Colonic mucosa (tissue), 4 donors: Measurements from ENCODE around the gene EXD2. TPM values are rescaled to one million over a fixed set of nuclear protein-coding genes. Genes with fewer than 3 reads are reported as not detected.

Experiments
- DNase-seq: peaks from one replicate; pipeline ENCODE4 v3.0.0-alpha.2; 2020
- H3K27ac ChIP-seq: fragments of 200-600 bp; one replicate; pipeline ENCODE4 v1.8.0; 2021
- H3K27me3 ChIP-seq: fragments of 200-600 bp; one replicate; pipeline ENCODE4 v1.8.0; 2021
- H3K36me3 ChIP-seq: fragments of 200-600 bp; one replicate; pipeline ENCODE4 v1.8.0; 2021
- H3K4me1 ChIP-seq: fragments of 200-600 bp; one replicate; pipeline ENCODE4 v1.8.0; 2021; ENCODE audit warnings: mild to moderate bottlenecking
- H3K4me3 ChIP-seq: fragments of 200-600 bp; one replicate; pipeline ENCODE4 v1.8.0; 2021
- H3K9ac ChIP-seq, 2 donors: one replicate each; pipeline ENCODE4 v1.7.0; 2013; ENCODE audit warnings: control low read depth in 2 of 2, low read depth in 2 of 2, low read length in 2 of 2
- H3K9me3 ChIP-seq: fragments of 200-600 bp; one replicate; pipeline ENCODE4 v1.8.0; 2021
- intact Hi-C: fragments of 100-400 bp; cut with DNase I; formaldehyde crosslinking; loops from one replicate; pipeline ENCODE4 v1.14.1; 2022
- total RNA-seq, 2 donors: library from RNA; stranded (reverse); fragmentation: NEBNext Ultra II Directional in 1 of 2; extraction: Animal tissue kit (Norgen Biotek cat#: 25700) in 1 of 2; gene quantifications; one replicate each; pipeline ENCODE4 v1.2.1, GENCODE V29; 2021
- TF ChIP-seq, protein P1 (sequence below): fragments of 200-600 bp; IDR thresholded peaks from one replicate; pipeline ENCODE4 v1.8.0; 2022; ENCODE audit warnings: antibody characterized with exemption, mild to moderate bottlenecking
- donor health status: healthy.
- donor health status: DM: no; HTN: no; CAD: no.
- donor health status: DM: no; HTN: no; CAD: no.

EXD2 gene
- total RNA-seq = 10 to 100 TPM; 21.9 to 24.2 TPM

GRCh38 chr14:69191340-69192111 is at the start of gene EXD2:
Gene EXD2, plus strand, starts transcription at chr14:69191498. Its CDS starts 17,973 bp downstream, at chr14:69209471.
- H3K27me3 ChIP-seq = no peaks in the 10 kb centered on the region
- H3K27ac ChIP-seq = peak within 1 kb of the TSS; percentile 82
- intact Hi-C loops = no loop called here
- peak; percentile 91 for DNase-seq
- no peaks in the 10 kb centered on the region for H3K36me3 ChIP-seq
- no peaks in the 10 kb centered on the region for H3K4me1 ChIP-seq
- H3K9ac ChIP-seq = peak within 1 kb of the TSS; percentile 81 to 88
- TF ChIP-seq, protein P1, sequence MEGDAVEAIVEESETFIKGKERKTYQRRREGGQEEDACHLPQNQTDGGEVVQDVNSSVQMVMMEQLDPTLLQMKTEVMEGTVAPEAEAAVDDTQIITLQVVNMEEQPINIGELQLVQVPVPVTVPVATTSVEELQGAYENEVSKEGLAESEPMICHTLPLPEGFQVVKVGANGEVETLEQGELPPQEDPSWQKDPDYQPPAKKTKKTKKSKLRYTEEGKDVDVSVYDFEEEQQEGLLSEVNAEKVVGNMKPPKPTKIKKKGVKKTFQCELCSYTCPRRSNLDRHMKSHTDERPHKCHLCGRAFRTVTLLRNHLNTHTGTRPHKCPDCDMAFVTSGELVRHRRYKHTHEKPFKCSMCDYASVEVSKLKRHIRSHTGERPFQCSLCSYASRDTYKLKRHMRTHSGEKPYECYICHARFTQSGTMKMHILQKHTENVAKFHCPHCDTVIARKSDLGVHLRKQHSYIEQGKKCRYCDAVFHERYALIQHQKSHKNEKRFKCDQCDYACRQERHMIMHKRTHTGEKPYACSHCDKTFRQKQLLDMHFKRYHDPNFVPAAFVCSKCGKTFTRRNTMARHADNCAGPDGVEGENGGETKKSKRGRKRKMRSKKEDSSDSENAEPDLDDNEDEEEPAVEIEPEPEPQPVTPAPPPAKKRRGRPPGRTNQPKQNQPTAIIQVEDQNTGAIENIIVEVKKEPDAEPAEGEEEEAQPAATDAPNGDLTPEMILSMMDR = no peak
- H3K9me3 ChIP-seq = no peaks in the 10 kb centered on the region
- peak within 1 kb of the TSS; percentile 77 for H3K4me3 ChIP-seq

GRCh38 chr14:69141550-69141949 is 49.7 kb upstream of the EXD2 start:
- Histone ChIP-seq H3K27me3 (no peaks in the 10 kb centered on the region), H3K36me3 (no peaks in the 10 kb centered on the region), H3K4me3 (no peak overlapping the region), H3K27ac (no peak overlapping the region), H3K9me3 (no peaks in the 10 kb centered on the region), H3K9ac (no peak overlapping the region), H3K4me1 (peaks cover 4% of the 10 kb centered on the region)
- DNase-seq = no peak
- intact Hi-C loops = loop anchor here (10.0 kb wide), 1 partner anchor 93 kb away; no protein-coding TSS in a partner anchor
- TF ChIP-seq, protein P1 = no peak

- intact Hi-C loops = loop anchor here (10.0 kb wide), 1 partner anchor 93 kb away; no protein-coding TSS in a partner anchor
- H3K27ac ChIP-seq = no peak overlapping the region
- no peaks in the 10 kb centered on the region for H3K27me3 ChIP-seq
- H3K9ac ChIP-seq = no peak overlapping the region
- H3K36me3 ChIP-seq = no peaks in the 10 kb centered on the region
- H3K4me1 ChIP-seq = peaks cover 4% of the 10 kb centered on the region
- TF ChIP-seq, protein P1 = no peak
- H3K4me3 ChIP-seq = no peak overlapping the region
- no peaks in the 10 kb centered on the region for H3K9me3 ChIP-seq
- DNase-seq = no peak
These were observed 49.2 kb upstream of the EXD2 start for GRCh38 chr14:69142101-69142500.

GRCh38 chr14:69149461-69150244 is 41.6 kb upstream of the EXD2 start:
- DNase-seq = no peak
- Histone ChIP-seq H3K27me3 (no peaks in the 10 kb centered on the region), H3K4me1 (no peaks in the 10 kb centered on the region), H3K27ac (no peak overlapping the region), H3K4me3 (no peak overlapping the region), H3K36me3 (no peaks in the 10 kb centered on the region), H3K9me3 (no peaks in the 10 kb centered on the region), H3K9ac (no peak overlapping the region)
- intact Hi-C loops = loop anchor here (10.0 kb wide), 1 partner anchor 85 kb away; no protein-coding TSS in a partner anchor
- TF ChIP-seq, protein P1 = no peak

DNA sequence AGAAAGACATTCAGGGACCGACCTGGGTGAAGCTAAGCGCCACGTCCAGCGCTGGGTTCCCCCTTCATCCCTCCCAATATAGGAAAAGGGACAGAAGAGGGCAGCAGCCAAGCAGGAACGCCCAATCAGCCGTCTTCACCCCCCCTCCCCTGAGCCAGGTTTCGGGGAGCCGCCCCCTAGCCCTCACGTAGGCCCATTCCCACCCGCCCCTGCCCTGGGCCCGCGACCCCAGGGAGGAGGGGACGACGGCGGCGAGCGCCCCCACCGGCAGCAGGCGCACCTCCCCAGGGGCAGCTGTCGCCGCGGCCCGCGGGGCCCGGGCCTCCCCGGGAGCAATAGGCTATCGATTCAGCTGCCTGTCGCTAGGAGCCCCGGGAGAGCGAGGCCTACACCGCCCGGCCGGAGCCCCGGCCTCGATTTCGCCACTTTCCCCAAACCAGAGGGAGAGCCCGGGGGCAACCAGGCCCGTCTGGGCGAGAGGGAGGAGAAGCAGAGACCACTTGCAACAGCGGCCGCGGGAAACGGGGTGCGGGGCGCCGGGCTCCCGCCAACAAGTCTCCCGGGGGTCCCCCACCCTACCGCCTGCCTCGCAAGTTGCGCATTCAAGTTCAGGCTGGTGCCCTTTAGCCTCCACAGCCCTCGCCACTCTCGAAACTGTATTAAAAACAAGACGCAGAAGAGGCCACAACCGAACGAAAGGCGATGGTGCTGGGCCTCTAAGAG is 39.7 kb upstream of the EXD2 start:
- intact Hi-C loops = no loop called here
- Histone ChIP-seq H3K4me3 (peak overlapping the region; percentile 78), H3K36me3 (no peaks in the 10 kb centered on the region), H3K4me1 (no peaks in the 10 kb centered on the region), H3K27ac (peak overlapping the region; percentile 91), H3K9me3 (no peaks in the 10 kb centered on the region), H3K9ac (peak overlapping the region; percentile 91 to 97), H3K27me3 (no peaks in the 10 kb centered on the region)
- TF ChIP-seq, protein P1 = peak; percentile 53
- peak; percentile 76 for DNase-seq
